ENCODE results near the gene GSTM2. TPM values are rescaled to one million over a fixed set of nuclear protein-coding genes. Genes with fewer than 3 reads are reported as not detected.

GSTM2 gene
- total and polyA plus RNA-seq, 4 donors, result 7.1 to 15.1 (median 7.9) TPM

GRCh38 chr1:109721971-109722370, 54.1 kb downstream of the GSTM2 start:
- Histone ChIP-seq H3K4me1 (ENCODE audit: control insufficient read depth in 4 of 4, insufficient read depth in 4 of 4, low read length in 3 of 4) (no peaks in the 10 kb centered on the region), H3K27me3 (ENCODE audit: control insufficient read depth in 4 of 4, insufficient read depth in 4 of 4, low read length in 3 of 4) (no peaks in the 10 kb centered on the region), H3K27ac (ENCODE audit: low read depth in 1 of 2, low read length in 2 of 2) (no peak overlapping the region), H3K9me3 (ENCODE audit: control insufficient read depth in 4 of 4, low read length in 3 of 4) (no peaks in the 10 kb centered on the region), H3K9ac (ENCODE audit: low read depth in 1 of 2, low read length in 2 of 2) (no peak overlapping the region), H3K36me3 (ENCODE audit: control insufficient read depth in 4 of 4, insufficient read depth in 3 of 4, low read depth in 1 of 4, low read length in 3 of 4) (no peaks in the 10 kb centered on the region), H3K4me3 (ENCODE audit: low read depth in 1 of 3, low read length in 3 of 3) (no peak overlapping the region)
- WGBS, result 91% methylated on average over 1 of the region's 1 CpG
- DNase-seq (ENCODE audit: low spot score), result no peak
- TF ChIP-seq HNF4G (IDR thresholded peaks at IDR 0.05), result no peak
- TF ChIP-seq JUND (IDR thresholded peaks at IDR 0.05), result no peak
- TF ChIP-seq FOXA2 (IDR thresholded peaks at IDR 0.05), result no peak
- TF ChIP-seq NR2F2 (IDR thresholded peaks at IDR 0.05), result no peak
- TF ChIP-seq FOXA1 (IDR thresholded peaks at IDR 0.05), result no peak
- no peak for TF ChIP-seq SP1 (IDR thresholded peaks at IDR 0.05)
- TF ChIP-seq GABPA (IDR thresholded peaks at IDR 0.05 in 1 of 2, conservative IDR thresholded peaks at IDR 0.05 in 1 of 2), result no peak
- no peak for TF ChIP-seq TAF1 (conservative IDR thresholded peaks at IDR 0.05)
- no peak for TF ChIP-seq HNF4A (conservative IDR thresholded peaks at IDR 0.05)
- no peak for TF ChIP-seq RXRA (IDR thresholded peaks at IDR 0.05)
- TF ChIP-seq REST (IDR thresholded peaks at IDR 0.05), result no peak
- no peak for TF ChIP-seq MAX (IDR thresholded peaks at IDR 0.05)

GRCh38 chr1:109722908-109723691, 55.2 kb downstream of the GSTM2 start:
- no peak for TF ChIP-seq JUND (IDR thresholded peaks at IDR 0.05)
- no peak for TF ChIP-seq RAD21 (IDR thresholded peaks at IDR 0.05)
- DNase-seq (ENCODE audit: low spot score), result no peak

More at GRCh38 chr1:109722908-109723691, 55.2 kb downstream of the GSTM2 start:
- Histone ChIP-seq H3K4me3 (ENCODE audit: low read depth in 1 of 3, low read length in 3 of 3) (no peak overlapping the region), H3K36me3 (ENCODE audit: control insufficient read depth in 4 of 4, insufficient read depth in 3 of 4, low read depth in 1 of 4, low read length in 3 of 4) (no peaks in the 10 kb centered on the region), H3K9ac (ENCODE audit: low read depth in 1 of 2, low read length in 2 of 2) (no peak overlapping the region), H3K4me1 (ENCODE audit: control insufficient read depth in 4 of 4, insufficient read depth in 4 of 4, low read length in 3 of 4) (no peaks in the 10 kb centered on the region), H3K9me3 (ENCODE audit: control insufficient read depth in 4 of 4, low read length in 3 of 4) (no peaks in the 10 kb centered on the region), H3K27me3 (ENCODE audit: control insufficient read depth in 4 of 4, insufficient read depth in 4 of 4, low read length in 3 of 4) (no peaks in the 10 kb centered on the region), H3K27ac (ENCODE audit: low read depth in 1 of 2, low read length in 2 of 2) (no peak overlapping the region)
- 91% methylated on average over 7 of the region's 7 CpGs for WGBS

Other genes with a start within 250 kb of the GSTM2 start
- 10 to 100 TPM; 26.3 to 73.2 TPM for gene PSMA5, start 241.6 kb upstream of the GSTM2 start, total RNA-seq
- gene PSMA5, start 241.6 kb upstream of the GSTM2 start, polyA plus RNA-seq, result 10 to 100 TPM; 62.5 to 88.6 TPM
- 1 to 10 TPM in 1 of 2 donors, under 1 TPM in 1; 0.14 to 4.4 TPM for gene SYPL2, start 201.5 kb upstream of the GSTM2 start, total RNA-seq
- gene SYPL2, start 201.5 kb upstream of the GSTM2 start, polyA plus RNA-seq, result 1 to 10 TPM; 3.0 to 4.7 TPM
- 1 to 10 TPM in 1 of 2 donors, under 1 TPM in 1; 0.61 to 1.6 TPM for gene ATXN7L2, start 184.2 kb upstream of the GSTM2 start, total RNA-seq
- gene ATXN7L2, start 184.2 kb upstream of the GSTM2 start, polyA plus RNA-seq, result 1 to 10 TPM; 1.0 to 1.7 TPM
- 1 to 10 TPM; 2.5 to 2.8 TPM for gene CYB561D1, start 174.0 kb upstream of the GSTM2 start, total RNA-seq
- 1 to 10 TPM; 1.3 to 1.5 TPM for gene CYB561D1, start 174.0 kb upstream of the GSTM2 start, polyA plus RNA-seq
- gene AMIGO1, start 158.3 kb upstream of the GSTM2 start, total RNA-seq, result 1 to 10 TPM in 1 of 2 donors, under 1 TPM in 1; 0.75 to 4.6 TPM
- gene AMIGO1, start 158.3 kb upstream of the GSTM2 start, polyA plus RNA-seq, result 1 to 10 TPM; 1.7 to 2.0 TPM
- not detected for gene GPR61, start 128.2 kb upstream of the GSTM2 start, total RNA-seq
- under 1 TPM in 1 of 2 donors, not detected in 1; 0.32 TPM for gene GPR61, start 128.2 kb upstream of the GSTM2 start, polyA plus RNA-seq
- 1 to 10 TPM; 6.4 to 6.5 TPM for gene GNAI3, start 119.4 kb upstream of the GSTM2 start, total RNA-seq
- gene GNAI3, start 119.4 kb upstream of the GSTM2 start, polyA plus RNA-seq, result 1 to 10 TPM; 1.9 to 2.2 TPM
- gene GNAT2, start 48.4 kb upstream of the GSTM2 start, total RNA-seq, result under 1 TPM; 0.09 to 0.17 TPM
- gene GNAT2, start 48.4 kb upstream of the GSTM2 start, polyA plus RNA-seq, result under 1 TPM in 1 of 2 donors, not detected in 1; 0.17 TPM
- gene AMPD2, start 48.2 kb upstream of the GSTM2 start, total RNA-seq, result 10 to 100 TPM; 19.2 to 87.4 TPM
- 10 to 100 TPM; 20.2 to 25.2 TPM for gene AMPD2, start 48.2 kb upstream of the GSTM2 start, polyA plus RNA-seq
- gene GSTM4, start 12.0 kb upstream of the GSTM2 start, total RNA-seq, result 10 to 100 TPM; 12.2 to 42.8 TPM
- gene GSTM4, start 12.0 kb upstream of the GSTM2 start, polyA plus RNA-seq, result 10 to 100 TPM; 25.5 to 36.2 TPM
- gene GSTM1, start 19.8 kb downstream of the GSTM2 start, total RNA-seq, result 100 to 1,000 TPM in 1 of 2 donors, 10 to 100 TPM in 1; 14.7 to 273 TPM
- gene GSTM1, start 19.8 kb downstream of the GSTM2 start, polyA plus RNA-seq, result 100 to 1,000 TPM; 221 to 341 TPM
- gene GSTM5, start 44.2 kb downstream of the GSTM2 start, total RNA-seq, result 1 to 10 TPM in 1 of 2 donors, under 1 TPM in 1; 0.59 to 1.3 TPM
- gene GSTM5, start 44.2 kb downstream of the GSTM2 start, polyA plus RNA-seq, result 1 to 10 TPM; 1.4 to 2.8 TPM
- gene GSTM3, start 73.0 kb downstream of the GSTM2 start, total RNA-seq, result 10 to 100 TPM in 1 of 2 donors, 1 to 10 TPM in 1; 6.9 to 39.8 TPM
- 10 to 100 TPM; 30.1 to 51.5 TPM for gene GSTM3, start 73.0 kb downstream of the GSTM2 start, polyA plus RNA-seq
- gene EPS8L3, start 95.9 kb downstream of the GSTM2 start, total RNA-seq, result under 1 TPM in 1 of 2 donors, not detected in 1; 0.09 TPM
- gene EPS8L3, start 95.9 kb downstream of the GSTM2 start, polyA plus RNA-seq, result under 1 TPM; 0.15 to 0.38 TPM
- 10 to 100 TPM in 1 of 2 donors, 1 to 10 TPM in 1; 6.3 to 15.2 TPM for gene CSF1, start 242.8 kb downstream of the GSTM2 start, total RNA-seq
- gene CSF1, start 242.8 kb downstream of the GSTM2 start, polyA plus RNA-seq, result 10 to 100 TPM; 11.0 to 11.7 TPM

All from liver (tissue), 9 donors.